ENCODE data around the gene PPT1.

The PPT1 gene

DNA sequence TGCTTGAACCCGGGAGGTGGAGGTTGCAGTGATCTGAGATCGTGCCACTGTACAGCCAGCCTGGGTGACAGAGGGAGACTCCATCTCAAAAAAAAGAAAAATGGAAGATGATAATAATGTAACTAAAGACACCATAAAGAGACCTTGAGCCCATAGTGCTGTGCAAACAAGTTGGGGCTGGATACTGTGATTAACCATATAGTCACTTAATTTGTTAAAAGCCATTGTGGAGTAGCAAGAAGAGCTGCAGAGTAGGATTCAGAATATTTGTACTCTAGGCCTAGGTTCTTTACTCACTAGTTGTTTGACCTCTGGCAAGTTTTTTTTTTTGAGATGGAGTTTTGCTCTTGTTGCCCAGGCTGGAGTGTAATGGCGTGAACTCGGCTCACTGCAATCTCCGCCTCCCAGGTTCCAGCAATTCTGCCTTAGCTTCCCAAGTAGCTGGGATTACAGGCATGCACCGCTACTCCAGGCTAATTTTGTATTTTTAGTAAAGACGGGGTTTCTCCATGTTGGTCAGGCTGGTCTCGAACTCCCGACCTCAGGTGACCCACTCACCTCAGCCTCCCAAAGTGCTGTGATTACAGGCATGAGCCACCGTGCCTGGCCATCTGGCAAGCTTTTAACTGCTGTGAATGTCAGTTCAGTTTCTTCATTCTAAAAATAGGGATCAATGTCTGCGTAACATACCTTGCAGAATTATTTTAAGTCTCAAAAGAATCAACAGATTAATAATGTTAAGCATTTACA, 43.7 kb downstream of the PPT1 start:
- H3K9me3 ChIP-seq = no peaks in the 10 kb centered on the region
- no peak overlapping the region for H3K4me3 ChIP-seq (ENCODE audit: low read depth, low read length)
- no peaks in the 10 kb centered on the region for H3K36me3 ChIP-seq
- TF ChIP-seq, protein P1, sequence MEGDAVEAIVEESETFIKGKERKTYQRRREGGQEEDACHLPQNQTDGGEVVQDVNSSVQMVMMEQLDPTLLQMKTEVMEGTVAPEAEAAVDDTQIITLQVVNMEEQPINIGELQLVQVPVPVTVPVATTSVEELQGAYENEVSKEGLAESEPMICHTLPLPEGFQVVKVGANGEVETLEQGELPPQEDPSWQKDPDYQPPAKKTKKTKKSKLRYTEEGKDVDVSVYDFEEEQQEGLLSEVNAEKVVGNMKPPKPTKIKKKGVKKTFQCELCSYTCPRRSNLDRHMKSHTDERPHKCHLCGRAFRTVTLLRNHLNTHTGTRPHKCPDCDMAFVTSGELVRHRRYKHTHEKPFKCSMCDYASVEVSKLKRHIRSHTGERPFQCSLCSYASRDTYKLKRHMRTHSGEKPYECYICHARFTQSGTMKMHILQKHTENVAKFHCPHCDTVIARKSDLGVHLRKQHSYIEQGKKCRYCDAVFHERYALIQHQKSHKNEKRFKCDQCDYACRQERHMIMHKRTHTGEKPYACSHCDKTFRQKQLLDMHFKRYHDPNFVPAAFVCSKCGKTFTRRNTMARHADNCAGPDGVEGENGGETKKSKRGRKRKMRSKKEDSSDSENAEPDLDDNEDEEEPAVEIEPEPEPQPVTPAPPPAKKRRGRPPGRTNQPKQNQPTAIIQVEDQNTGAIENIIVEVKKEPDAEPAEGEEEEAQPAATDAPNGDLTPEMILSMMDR (IDR thresholded peaks at IDR 0.05; ENCODE audit: low read depth, low read length) = no peak
- H3K27me3 ChIP-seq = no peaks in the 10 kb centered on the region
- H3K4me1 ChIP-seq = no peaks in the 10 kb centered on the region
- no peak for DNase-seq

DNA sequence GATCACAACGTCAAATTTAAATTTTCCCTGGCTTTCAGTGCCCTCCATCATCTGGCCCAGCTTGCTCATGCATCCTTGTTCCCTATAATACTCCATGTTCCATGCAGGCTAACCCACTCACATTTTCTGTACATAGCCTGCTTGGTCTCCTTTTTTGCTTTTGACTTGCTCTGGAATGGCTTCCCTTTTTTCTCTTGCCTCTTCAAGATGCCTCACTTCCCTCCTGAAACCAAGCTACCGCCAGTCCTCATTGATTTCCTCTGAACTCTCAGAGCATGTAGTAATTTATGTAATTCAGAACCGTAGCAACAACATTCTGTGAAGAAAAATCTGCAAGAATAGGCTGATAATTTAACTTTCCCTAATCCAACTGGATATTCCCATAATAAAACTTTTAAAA, 46.2 kb downstream of the PPT1 start:
- Histone ChIP-seq H3K9me3 (no peaks in the 10 kb centered on the region), H3K36me3 (no peaks in the 10 kb centered on the region), H3K4me1 (no peaks in the 10 kb centered on the region), H3K4me3 (ENCODE audit: low read depth, low read length) (no peak overlapping the region), H3K27me3 (no peaks in the 10 kb centered on the region)
- DNase-seq = no peak
- TF ChIP-seq, protein P1 (IDR thresholded peaks at IDR 0.05; ENCODE audit: low read depth, low read length) = no peak

DNA sequence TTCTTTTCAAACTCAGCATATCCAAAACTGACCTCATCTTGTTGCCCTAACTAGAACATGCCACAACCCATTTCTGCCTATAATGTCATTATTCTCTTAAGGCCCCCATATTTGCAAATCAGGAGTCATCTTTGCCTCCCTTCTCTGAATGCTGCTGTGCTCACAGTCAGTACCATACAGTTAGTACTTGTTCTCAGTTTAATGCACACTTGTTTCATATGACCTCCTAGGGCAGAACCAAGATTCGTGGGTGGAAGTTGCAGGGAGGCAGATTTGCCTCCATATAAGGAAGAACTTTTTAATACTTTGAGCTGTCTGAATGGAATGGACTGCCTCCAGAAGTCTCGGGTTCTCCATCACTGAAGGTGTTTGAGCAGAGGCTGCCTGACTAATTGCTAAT, 47.3 kb downstream of the PPT1 start:
- TF ChIP-seq, protein P1 (IDR thresholded peaks at IDR 0.05; ENCODE audit: low read depth, low read length) = no peak
- DNase-seq = no peak
- Histone ChIP-seq H3K4me1 (no peaks in the 10 kb centered on the region), H3K9me3 (no peaks in the 10 kb centered on the region), H3K27me3 (no peaks in the 10 kb centered on the region), H3K36me3 (no peaks in the 10 kb centered on the region), H3K4me3 (ENCODE audit: low read depth, low read length) (no peak overlapping the region)

DNA sequence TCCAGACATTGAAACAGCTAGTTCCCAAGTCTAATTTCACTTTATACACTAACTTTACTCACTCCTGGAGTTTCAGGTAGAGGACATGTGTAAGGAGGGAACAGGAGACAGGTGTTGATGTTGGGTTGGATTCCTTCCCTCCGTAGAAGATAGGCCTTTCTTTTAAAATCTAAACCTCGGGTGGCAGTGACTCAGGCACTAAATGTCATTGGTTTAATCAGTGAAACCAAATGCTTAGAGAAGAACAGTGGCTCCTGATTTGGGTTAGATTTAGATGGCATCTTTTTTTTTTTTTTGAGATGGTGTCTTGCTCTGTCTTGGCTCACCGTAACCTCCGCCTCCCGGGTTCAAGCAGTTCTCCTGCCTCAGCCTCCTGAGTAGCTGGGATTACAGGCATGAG, 49.3 kb downstream of the PPT1 start:
- Histone ChIP-seq H3K27me3 (no peaks in the 10 kb centered on the region), H3K36me3 (no peaks in the 10 kb centered on the region)

DNA sequence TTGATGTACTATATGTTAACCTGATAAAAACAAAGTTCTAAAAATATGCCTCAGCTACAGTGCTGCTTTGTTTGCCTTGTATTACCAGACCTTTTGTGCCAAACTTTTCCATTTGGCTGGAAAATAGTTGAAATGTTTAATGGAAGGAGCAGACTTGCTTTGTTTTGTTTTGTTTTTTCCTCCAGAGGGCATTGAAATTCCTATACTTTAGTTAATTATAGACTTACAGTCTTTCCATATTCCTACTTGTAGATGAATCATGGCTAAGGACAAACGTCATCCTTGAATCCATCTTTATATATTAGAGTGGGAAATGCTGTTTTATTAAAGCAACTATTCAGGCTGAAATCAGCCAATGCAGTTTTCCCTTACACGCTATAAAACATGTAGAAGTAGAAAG, 49.8 kb downstream of the PPT1 start:
- no peaks in the 10 kb centered on the region for H3K4me1 ChIP-seq
- H3K4me3 ChIP-seq (ENCODE audit: low read depth, low read length) = no peak overlapping the region
- no peaks in the 10 kb centered on the region for H3K36me3 ChIP-seq
- H3K27me3 ChIP-seq = no peaks in the 10 kb centered on the region
- no peaks in the 10 kb centered on the region for H3K9me3 ChIP-seq
- TF ChIP-seq, protein P1 (IDR thresholded peaks at IDR 0.05; ENCODE audit: low read depth, low read length) = no peak
- no peak for DNase-seq

More for the DNA sequence above, 49.3 kb downstream of the PPT1 start:
- Histone ChIP-seq H3K4me3 (ENCODE audit: low read depth, low read length) (no peak overlapping the region), H3K9me3 (no peaks in the 10 kb centered on the region), H3K4me1 (no peaks in the 10 kb centered on the region)
- TF ChIP-seq, protein P1 (IDR thresholded peaks at IDR 0.05; ENCODE audit: low read depth, low read length) = no peak
- no peak for DNase-seq

DNA sequence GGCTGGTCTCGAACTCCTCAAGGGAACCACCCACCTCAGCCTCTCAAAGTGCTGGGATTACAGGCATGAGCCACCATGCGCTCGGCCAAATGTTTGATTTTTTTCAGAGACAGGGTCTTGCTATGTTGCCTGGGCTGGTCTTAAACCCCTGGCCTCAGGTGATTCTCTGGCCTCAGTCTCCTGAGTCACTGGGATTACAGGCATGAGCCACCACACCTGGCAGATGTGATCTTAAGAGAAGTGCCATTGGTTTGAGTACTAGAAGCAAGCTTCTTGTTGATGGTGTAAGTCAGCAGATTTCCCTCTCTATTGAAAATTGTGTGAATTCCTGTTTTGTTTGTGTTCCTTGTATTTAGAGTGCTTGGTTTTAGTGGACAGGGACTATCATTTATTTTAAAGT, 51.3 kb downstream of the PPT1 start:
- TF ChIP-seq, protein P1 (IDR thresholded peaks at IDR 0.05; ENCODE audit: low read depth, low read length) = no peak
- Histone ChIP-seq H3K4me3 (ENCODE audit: low read depth, low read length) (no peak overlapping the region), H3K4me1 (no peaks in the 10 kb centered on the region), H3K27me3 (no peaks in the 10 kb centered on the region), H3K36me3 (no peaks in the 10 kb centered on the region), H3K9me3 (no peaks in the 10 kb centered on the region)
- no peak for DNase-seq
